GM18519 (cell line): ENCODE results near the gene DUSP22.
A peak's percentile ranks its signal among the peaks of the same experiment; 100 is the strongest.
"Not testable (repeated sequence)": the region's sequence is repeated elsewhere in the genome, so short reads cannot be mapped to it uniquely, and the experiment has no call there.

Source experiments
- ATAC-seq: cut with Tn5 transposase; IDR thresholded peaks from one replicate; pipeline ENCODE4 v1.9.1; 2021; ENCODE audit warnings: mild to moderate bottlenecking, moderate library complexity; ENCODE audit not compliant: unreplicated experiment, low FRiP score

The DUSP22 gene

DNA sequence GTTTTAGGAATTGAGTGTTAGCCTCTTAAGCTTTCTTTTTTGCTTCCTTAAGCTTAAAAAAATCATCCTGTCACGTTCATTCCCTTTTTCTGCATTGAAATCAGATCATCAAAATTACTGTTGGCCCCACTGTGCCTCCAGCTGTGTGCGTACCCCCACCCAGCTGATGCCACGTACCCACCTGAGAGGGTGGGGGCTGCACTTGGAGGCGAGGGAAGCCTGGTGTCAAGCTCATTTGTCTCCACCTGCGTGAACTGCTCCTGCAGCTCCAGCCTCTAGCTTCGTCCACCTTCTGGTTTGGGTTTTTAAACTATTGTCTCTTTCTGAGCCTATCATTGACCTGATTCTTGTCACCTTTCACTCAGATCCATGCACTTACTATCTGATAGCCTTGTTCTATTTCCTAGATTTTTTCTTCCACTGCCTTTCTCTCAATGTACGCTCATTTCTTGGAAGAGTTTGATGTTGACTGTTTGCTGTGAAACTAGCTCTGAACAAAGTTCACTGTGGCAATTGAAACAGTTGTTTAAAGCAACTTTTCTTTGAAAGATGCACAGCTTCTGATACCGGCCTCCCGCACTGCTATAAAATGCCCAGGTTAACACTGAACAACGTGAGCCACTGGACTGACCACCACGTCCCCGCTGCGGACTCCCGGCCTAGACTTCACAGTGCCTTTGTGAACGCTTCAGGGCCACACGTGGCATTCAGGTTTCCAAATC is 69.3 kb downstream of the DUSP22 start:
- no peak for ATAC-seq

DNA sequence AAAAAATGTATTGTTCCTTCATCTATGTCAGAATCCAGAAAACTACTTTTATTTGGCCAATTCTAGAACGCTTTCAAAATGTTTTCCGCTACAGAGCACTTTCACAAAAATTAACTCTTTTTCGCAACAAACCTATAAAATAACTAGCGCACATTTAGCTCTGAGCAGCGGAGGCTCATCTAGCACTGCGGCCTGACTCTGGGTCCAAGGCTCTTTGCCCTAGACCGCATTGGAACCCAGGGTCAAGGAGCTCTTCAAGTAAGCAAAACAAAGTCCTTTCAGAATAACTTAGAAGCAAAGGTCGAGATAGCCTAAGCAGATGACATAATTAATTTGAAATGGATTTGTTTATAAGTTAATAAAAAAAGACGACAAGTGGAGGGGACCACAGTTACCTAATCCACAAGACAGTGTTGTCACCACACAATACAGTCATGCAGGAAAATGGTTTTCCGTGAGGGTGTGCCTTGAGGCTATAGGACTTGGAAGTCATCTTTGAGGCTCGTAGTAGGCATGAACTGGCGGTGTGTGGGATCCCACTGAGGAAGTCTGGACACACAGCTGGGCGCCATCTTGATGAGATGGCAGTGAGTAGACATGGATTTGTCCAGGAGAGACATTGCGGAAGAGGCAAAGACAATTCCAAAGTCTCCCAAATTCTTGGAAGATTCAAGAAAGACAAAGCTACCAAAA is 70.1 kb downstream of the DUSP22 start:
- no peak for ATAC-seq

DNA sequence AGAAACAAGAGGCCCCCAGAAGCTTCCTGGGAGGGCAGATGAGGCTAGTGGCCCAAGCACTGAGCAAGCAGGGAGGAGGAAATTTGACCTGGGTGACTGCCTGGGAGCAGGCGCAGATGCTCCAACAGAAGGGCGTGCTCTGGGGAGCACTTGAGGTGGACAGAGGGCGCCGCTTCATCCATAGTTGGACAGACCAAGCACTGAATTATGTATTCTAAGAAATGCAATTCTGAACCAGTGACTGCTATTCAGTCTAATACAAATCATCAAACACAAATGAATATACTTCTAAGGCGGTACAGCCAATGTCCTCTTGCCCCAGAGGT is 70.6 kb downstream of the DUSP22 start:
- no peak for ATAC-seq

DNA sequence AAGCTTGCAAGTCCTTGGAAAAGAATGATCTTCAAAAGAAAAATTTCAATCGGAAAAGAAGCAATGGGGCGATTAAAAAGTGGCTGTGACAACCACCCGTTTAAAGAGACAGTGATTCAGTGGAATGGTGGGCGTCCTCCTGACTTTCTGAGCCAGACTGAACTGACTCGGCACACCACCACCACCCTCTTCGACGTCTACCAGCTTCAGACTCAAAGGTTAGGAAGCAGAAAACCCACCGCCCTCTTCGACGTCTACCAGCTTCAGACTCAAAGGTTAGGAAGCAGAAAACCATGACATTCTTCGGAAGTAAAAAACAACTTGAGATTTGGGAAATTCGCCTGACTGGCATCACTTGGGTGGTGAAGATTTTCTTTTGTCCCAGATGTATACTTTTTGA is 71.0 kb downstream of the DUSP22 start:
- ATAC-seq, result no peak

DNA sequence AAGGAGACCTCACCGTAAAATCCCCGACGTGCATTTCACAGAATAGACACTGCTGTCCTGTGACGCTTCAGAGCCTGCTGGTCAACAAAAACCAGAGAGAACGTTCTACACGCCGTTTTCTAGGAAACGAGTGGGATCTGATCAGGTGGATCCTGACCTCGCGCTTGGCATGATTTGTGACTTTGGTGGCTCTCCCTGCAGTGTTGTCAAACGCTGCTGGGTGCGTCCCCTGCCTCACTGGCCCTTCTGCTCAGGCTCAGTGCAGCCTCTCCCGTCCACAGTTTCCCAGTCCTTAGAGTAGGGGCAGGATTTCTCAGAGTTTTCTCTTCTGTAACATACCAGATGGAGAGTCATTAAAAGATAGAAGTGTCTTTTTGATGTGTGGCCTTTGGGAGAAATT is 71.6 kb downstream of the DUSP22 start:
- ATAC-seq, result no peak

DNA sequence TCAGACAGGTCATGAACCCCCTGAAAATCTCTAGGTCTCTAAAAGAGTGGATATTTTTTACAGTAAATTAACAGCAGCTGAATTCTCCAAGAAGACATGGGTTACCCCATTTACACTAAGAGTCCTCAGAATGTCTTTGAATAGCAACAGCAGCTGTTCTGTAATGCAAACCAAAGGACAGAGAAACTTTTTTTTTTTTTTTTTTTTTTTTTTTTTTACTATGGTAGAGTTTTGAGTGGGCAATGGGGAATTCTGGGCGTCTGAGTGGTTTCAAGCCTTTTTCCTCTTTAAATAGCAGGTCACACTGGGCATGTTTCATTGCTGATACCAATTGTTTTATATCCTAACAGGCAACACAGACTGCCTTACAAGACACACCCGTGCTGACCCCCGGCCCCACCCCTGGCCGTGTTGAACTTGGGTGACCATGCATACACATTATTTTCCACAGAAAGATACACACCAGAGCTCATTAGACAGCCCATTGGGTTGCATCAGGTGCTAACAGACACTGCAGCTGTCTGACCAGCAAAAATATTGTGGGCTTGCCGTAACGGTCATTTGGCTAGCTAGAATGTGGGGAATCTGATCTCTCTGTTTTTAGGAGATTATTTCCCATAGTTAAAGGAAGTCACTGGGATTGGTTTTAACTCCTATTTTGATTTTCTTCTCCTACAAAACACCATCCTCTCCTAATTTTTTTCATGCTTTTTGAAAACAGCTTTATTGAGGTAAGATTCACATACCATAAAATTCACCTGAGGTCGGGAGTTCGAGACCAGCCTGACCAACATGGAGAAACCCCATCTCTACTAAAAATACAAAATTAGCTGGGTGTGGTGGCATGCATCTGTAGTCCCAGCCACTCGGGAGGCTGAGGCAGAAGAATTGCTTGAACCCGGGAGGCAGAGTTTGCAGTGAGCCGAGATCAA is 72.6 kb downstream of the DUSP22 start:
- ATAC-seq, result peak; percentile 38

DNA sequence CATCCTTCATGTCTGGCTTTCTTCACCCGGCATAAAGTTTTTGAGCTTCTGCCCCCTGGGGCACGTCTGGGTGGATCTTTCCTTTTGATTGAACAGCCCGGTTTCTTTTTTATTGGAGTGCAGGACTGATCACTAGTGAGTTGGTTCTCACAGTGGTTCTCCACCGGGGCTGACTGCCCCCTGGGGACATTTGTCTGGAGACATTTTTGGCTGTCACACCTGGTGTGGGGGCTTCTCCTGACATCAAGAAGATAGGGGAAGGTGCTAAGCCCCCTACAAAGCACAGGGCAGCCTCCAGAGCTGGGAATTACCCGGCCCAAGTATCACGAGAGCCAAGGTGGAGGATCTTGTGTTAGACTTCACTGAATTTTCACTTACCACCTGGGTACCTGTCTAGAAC is 73.5 kb downstream of the DUSP22 start:
- ATAC-seq, result no peak

DNA sequence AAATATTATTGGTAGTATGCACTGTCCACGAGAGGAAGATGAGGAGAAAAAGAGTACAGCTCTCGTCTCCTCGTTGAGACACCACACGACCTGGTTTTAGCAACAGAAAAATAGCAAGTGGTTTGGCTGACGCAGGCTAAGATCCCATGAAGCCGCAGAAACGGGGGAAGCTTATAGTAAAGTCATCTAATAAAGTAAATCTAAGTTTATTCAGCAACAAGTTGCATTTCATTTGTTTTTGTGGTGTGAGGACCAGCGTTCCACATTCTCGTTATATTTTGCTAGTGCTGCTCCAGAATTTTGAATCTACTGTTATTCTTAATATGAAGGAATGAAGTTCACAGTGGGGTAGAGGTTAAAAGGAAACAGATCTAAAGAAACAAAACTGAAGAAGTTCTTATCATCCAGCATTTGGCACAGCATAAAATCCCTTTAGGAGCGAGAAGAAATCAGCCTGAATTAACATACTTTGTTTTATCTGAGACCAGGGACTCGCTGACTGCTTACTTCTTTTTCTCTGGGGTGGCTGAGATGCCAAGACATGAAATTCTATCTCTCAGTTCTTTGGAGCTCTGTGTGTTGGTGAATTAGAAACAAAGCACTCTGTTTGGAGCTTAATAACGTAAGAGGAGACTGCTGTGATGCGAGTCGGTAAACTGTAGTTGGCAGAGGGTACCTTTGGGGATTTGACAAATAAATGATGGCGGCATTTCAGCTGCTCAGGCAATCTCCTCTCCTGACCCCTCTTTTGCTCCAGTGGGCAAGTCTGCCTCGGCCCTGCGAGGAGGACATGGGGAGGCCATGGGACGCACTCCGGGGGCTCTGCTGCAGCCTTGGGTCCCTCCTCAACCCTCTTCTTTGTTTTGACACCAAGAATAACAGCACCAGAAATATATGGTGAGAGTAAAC is 74.4 kb downstream of the DUSP22 start:
- no peak for ATAC-seq

DNA sequence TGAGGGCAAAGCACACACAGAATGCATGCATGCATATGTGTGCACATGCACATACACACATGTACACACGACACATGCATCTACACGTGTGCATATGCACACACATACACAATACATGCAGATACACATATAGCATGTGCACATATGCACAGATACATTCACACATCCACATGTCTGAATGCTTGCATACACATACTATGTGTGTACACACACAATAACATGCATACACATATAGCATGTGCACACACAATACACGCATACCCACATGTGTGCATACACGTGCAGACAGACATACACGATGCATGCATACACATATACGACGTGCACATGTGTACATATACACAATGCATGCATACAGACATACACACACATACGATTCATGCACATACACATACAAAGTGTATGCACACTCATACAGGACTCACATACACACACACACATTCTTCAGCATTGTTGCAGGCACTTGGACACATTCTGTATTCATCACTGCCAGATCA is 75.1 kb downstream of the DUSP22 start:
- no peak for ATAC-seq

DNA sequence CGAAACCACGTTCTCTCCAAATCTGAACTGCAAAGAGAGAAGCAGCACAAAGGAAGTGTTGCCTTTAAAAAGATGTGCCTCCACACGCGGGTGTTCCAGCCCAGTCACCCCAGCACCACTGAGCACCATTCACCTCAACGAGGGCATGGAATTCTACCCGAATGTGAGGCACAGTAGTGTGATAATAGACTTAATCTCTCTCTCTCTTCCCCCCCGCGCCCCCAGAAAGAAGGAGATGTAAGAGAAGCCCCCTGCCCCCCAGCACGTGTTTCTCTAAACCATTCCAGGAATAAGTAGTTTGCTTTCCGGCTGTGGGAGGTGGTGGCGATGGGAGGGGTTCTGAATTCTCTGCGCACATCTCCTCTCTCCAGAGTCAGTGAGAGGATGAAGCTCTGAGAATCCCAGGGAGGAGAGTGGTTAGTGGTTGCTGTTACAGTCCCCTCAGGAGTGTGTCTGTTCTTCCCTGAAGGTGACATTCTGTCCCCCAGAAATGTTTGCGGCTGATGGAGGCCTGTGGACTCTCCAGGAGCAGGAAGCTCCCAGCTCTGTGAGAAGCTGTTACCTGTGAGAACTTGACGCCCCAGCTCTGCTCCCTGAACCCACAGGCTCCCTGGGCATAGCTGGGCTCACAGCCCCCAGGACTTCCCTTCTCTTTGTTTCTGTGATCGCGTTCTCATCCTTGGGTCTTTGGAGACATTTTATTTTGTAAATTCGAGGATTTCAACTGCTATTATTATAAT is 75.8 kb downstream of the DUSP22 start:
- no peak for ATAC-seq

DNA sequence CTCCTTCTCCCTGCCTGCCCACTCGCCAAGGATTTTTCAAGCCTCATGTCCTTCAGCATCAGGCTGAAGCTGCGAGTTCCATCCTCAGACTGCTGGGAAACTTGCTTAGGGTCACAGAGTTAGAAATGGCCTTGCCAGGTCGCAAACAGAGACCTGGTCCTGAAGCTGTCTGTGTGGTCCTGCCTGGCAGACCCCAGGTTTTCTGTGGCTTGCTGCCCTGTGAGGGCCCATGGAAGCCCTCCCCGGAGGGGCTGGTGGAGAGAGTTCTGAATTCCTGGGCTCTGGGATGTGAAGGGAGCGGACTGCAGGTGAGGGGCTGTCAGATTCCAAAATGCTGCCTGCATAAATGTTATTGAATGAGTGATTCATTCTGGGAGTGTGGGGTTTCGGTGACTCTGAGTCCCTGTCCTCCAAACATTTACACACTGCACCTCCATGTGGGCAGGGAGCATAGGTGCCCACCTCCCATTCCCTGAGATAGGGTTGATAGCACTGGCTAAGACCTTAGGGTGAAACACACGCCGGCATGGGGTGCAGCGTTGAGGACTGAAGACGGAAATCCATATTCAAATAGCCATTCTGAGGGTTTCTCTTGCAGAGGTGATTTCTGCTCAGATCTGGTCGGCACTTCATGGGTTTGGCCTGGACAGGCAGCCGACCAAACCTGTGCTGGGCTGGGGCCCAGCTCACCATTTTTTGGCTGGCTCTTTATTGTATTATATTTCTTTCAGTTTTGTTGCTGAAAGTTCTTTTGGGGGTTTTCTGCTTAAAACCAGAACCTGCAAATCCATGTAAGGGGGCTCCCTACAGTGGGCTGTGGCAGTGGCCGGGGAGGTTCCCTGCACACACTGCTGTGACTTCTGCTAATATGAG is 77.5 kb downstream of the DUSP22 start:
- ATAC-seq, result no peak

DNA sequence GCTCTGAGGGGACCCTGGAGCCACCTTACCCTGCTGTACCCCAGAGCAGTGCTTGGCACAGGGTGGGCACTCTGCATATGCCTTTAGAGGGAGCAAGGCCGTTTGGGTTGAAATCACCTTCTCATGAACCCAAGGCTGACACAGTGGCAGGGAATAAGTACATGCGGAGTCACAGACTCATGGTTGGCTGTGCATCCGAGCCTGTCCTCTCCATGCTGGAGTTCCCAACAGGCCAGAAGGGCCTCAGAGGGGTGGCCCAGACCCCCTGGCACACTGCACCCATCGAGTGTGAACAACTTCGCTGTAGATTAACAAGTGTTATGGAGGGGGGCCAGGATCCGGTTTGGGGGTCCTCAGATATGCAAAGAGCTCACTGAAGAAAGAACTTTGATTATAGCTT is 78.3 kb downstream of the DUSP22 start:
- ATAC-seq, result no peak

DNA sequence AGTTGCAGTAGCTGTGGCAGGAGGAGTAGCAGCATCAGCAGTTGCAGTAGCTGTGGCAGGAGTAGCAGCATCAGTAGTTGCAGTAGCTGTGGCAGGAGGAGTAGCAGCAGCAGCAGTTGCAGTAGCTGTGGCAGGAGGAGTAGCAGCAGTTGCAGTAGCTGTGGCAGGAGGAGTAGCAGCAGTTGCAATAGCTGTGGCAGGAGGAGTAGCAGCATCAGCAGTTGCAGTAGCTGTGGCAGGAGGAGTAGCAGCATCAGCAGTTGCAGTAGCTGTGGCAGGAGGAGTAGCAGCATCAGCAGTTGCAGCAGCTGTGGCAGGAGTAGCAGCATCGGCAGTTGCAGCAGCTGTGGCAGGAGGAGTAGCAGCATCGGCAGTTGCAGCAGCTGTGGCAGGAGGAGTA is 79.6 kb downstream of the DUSP22 start:
- ATAC-seq, result not testable (repeated sequence)

DNA sequence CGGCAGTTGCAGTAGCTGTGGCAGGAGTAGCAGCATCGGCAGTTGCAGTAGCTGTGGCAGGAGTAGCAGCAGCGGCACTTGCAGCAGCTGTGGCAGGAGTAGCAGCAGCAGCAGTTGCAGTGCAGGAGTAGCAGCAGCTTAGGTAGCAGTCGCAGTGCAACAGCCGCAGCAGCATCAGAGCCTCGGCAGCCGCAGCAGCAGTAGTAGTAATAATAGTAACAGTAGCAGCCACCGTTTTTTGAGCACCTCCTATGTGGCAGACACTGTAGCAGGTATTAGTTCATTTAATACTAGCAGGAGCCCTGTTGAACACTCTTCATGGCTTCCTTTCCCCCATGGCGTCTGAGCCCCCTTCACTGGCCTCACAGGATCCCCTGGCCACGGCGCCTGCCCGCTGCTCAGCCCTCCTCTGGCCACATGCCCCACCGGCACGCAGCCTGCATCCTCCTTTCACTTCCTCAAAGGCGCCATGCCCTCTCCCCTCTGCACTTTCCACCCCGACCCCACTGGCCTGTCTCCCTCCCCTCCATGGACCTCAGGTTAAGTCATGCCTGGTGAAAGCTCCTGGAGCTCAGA is 80.1 kb downstream of the DUSP22 start:
- peak; percentile 32 for ATAC-seq

DNA sequence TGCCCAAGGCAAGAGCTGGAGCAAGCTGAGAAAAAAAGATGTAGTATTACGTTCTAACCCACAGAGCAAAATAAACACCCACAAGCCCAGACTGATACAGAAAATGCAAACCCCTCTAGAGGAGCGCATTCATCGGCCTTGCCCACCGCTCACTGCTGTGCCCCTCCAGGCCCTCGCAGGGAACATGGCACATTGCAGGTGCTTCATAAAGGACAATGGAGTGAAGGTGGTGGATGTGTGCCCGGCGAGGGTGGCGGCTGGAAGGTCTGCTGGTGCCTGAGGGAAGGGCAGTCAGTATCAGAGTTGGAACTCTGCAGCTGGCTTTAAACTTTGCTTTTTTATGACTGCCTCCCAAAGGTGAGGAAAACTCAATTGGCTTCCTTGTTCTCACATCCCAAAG is 80.7 kb downstream of the DUSP22 start:
- no peak for ATAC-seq

DNA sequence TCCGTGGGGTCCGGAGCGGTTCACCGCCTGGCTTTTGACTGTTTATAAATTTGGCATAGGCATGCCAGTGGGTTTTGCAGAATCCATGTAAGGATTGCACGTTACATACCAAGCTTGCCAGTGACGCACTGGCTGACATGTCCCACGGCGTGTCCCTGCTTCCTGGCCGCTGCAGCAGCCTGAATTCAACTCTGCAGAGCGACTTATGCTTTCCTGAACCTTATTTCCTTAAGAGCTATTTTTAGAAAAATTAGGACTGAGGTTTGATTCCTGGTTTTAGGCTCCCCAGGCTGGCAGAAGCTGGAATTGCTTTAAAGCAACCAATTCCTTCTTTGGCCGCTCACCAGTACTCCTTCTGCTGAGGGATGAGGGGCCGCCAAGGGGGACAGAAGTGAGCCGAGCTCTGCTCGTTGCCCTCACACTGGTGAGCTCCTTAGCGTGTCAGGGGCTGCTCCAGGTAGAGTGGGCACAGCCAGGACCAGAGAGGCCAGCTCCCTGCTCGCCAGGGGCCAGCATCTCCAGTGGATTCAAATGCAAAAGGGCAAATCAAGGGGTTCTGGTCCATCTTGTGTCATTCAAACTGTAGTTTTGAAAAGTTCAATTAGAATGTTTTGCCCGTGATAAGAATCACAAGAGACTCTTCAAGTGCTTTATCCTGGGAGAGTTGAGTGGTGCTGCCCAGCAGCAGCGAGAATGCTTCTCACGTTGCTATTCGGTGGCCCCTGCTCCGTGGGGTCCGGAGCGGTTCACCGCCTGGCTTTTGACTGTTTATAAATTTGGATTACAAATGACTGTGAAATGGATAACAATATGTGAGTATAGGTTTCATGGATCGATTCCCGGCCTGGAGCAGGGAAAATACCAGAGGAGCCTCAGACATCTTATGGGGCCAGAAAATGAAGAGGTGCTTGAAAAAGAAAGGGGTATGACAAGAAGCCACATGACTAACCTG is 81.8 kb downstream of the DUSP22 start:
- ATAC-seq, result no peak

DNA sequence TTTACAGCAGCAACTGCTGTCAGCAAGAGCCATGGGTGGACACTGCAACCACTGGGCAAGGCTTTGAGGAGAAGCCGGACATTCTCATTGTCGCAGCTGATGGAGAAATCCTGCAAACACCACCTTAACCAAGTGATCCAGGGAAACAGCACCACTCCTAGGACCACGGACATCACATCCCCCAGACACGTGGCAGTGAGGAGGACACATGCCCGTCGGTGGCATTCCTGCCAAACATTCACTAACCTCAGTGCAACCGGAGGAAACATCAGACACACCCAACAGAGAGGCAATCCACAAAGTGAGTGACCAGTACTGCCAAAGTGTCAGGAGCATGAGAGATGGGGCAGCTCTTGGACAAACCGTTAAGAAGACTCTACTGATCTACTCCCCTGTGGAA is 82.7 kb downstream of the DUSP22 start:
- ATAC-seq, result no peak
